Pancreas (tissue), 10 donors: ENCODE data around the gene ITCH. TPM values are rescaled to one million over a fixed set of nuclear protein-coding genes. Genes with fewer than 3 reads are reported as not detected.

ENCODE experiments used
- ATAC-seq, 4 donors: fragments of 200-7000 bp; cut with Tn5 transposase; one replicate each; pipeline versions ENCODE4 v1.8.0 to v1.9.1; 2020; ENCODE audit warnings: mild to moderate bottlenecking in 4 of 4, moderate library complexity in 4 of 4
- DNase-seq, 6 donors: peaks; one replicate each; pipeline ENCODE4 v3.0.0-alpha.2; 2020
- FAIRE-seq: peaks from 2 replicates; lab custom pipeline; 2012; peaks lifted over from hg19 to GRCh38; lab: Jason Lieb, UNC
- H3K27ac ChIP-seq, 4 donors: fragments of 200-600 bp; sonication (generic); 1 replicate in 3 of 4; 2 replicates in 1 of 4; pipeline versions ENCODE4 v1.5.0 to v1.8.0; 2020
- H3K27me3 ChIP-seq, 4 donors: fragments of 200-600 bp; one replicate each; pipeline ENCODE4 v1.8.0; 2021
- H3K36me3 ChIP-seq, 3 donors: fragments of 200-600 bp; sonication (generic) in 1 of 3; one replicate each; pipeline versions ENCODE4 v1.5.0 to v1.8.0; 2020 to 2021
- H3K4me1 ChIP-seq, 3 donors: fragments of 200-600 bp; one replicate each; pipeline ENCODE4 v1.8.0; 2021
- H3K4me3 ChIP-seq, 4 donors: fragments of 200-600 bp; sonication (generic) in 2 of 4; one replicate each; pipeline versions ENCODE4 v1.5.0 to v1.8.0; 2020 to 2021
- H3K9me3 ChIP-seq, 4 donors: fragments of 200-600 bp; one replicate each; pipeline ENCODE4 v1.8.0; 2021
- CTCF ChIP-seq, 4 donors: fragments of 200-600 bp; sonication (generic) in 3 of 4; IDR thresholded peaks; one replicate each; pipeline versions ENCODE4 v1.5.0 to v1.8.0; 2021; ENCODE audit warnings: antibody characterized with exemption in 4 of 4
- WGBS, 2 donors: extraction: QIAGEN DNeasy Blood & Tissue Kit; methylation state at CpG; one replicate each; pipeline ENCODE4 v1.1.7; 2013; 5-methylcytosine and 5-hydroxymethylcytosine counted together
- intact Hi-C, 3 donors: fragments of 100-400 bp; cut with DNase I; formaldehyde crosslinking; loops; one replicate each; pipeline versions ENCODE4 v1.11.1 to v1.14.2; 2022
- polyA plus RNA-seq, 2 donors: library from polyadenylated mRNA; stranded (reverse); fragments of 200-250 nt; gene quantifications; one replicate each; pipeline ENCODE4 v1.2.3, GENCODE V29; 2013
- total RNA-seq, 6 donors: library from RNA; stranded (reverse); fragmentation: NEBNext Ultra II Directional in 4 of 6; extraction: Animal tissue kit (Norgen Biotek cat#: 25700) in 4 of 6; gene quantifications; one replicate each; pipeline versions ENCODE4 v1.2.1 to v1.2.4, GENCODE V29; 2021 to 2023
- donor health status: healthy with polysubstance abuse.
- donor health status: DM: no; HTN: no; CAD: no; lungs with moderate emphysema.
- donor health status: DM: no; HTN: no; CAD: no.
- donor health status: control.
- donor health status: control.
- donor health status: Bipolar disorder and iron deficiency.
- donor health status: DM: yes; HTN: yes; CAD: no.
- donor health status: DM: no; HTN: no; CAD: no.
- donor health status: DM: no; HTN: no; CAD: no.
- donor health status: DM: yes; HTN: yes; CAD: no.

Gene ITCH
- total and polyA plus RNA-seq, 8 donors: 5.7 to 37.0 (median 20.5) TPM

GRCh38 chr20:34331838-34332237, 31.2 kb upstream of the ITCH start:
- no peak for DNase-seq
- TF ChIP-seq CTCF (IDR thresholded peaks at IDR 0.05): no peak
- intact Hi-C loops: no loop called here
- Histone ChIP-seq H3K4me3 (no peak overlapping the region), H3K4me1 (no peaks in the 10 kb centered on the region), H3K27me3 (no peaks in the 10 kb centered on the region), H3K27ac (no peak overlapping the region), H3K9me3 (no peaks in the 10 kb centered on the region), H3K36me3 (no peaks in the 10 kb centered on the region)
- WGBS, 2 donors: 85 to 89% methylated on average over 7 of the region's 7 CpGs
- ATAC-seq: no peak
- no peak for FAIRE-seq

GRCh38 chr20:34332262-34332920, 30.7 kb upstream of the ITCH start:
- FAIRE-seq (no peak), ATAC-seq (no peak), DNase-seq (no peak)
- 90 to 92% methylated on average over 19 of the region's 19 CpGs for WGBS, 2 donors
- Histone ChIP-seq H3K4me3 (no peak overlapping the region), H3K27ac (no peak overlapping the region), H3K36me3 (no peaks in the 10 kb centered on the region), H3K4me1 (no peaks in the 10 kb centered on the region), H3K9me3 (no peaks in the 10 kb centered on the region), H3K27me3 (no peaks in the 10 kb centered on the region)
- intact Hi-C loops: no loop called here
- no peak for TF ChIP-seq CTCF (IDR thresholded peaks at IDR 0.05)

GRCh38 chr20:34333786-34334185, 29.3 kb upstream of the ITCH start:
- Histone ChIP-seq H3K27ac (no peak overlapping the region), H3K4me3 (no peak overlapping the region), H3K9me3 (no peaks in the 10 kb centered on the region), H3K27me3 (no peaks in the 10 kb centered on the region), H3K4me1 (no peaks in the 10 kb centered on the region), H3K36me3 (no peaks in the 10 kb centered on the region)
- DNase-seq (no peak), ATAC-seq (no peak), FAIRE-seq (no peak)
- TF ChIP-seq CTCF (IDR thresholded peaks at IDR 0.05): no peak
- intact Hi-C loops: no loop called here
- 91 to 96% methylated on average over 4 of the region's 4 CpGs for WGBS, 2 donors

GRCh38 chr20:34334654-34335407, 28.2 kb upstream of the ITCH start:
- intact Hi-C loops: no loop called here
- DNase-seq (peak in 1 of 6 donors; percentile 24), ATAC-seq (no peak), FAIRE-seq (no peak)
- Histone ChIP-seq H3K4me3 (no peak overlapping the region), H3K9me3 (no peaks in the 10 kb centered on the region), H3K27me3 (no peaks in the 10 kb centered on the region), H3K36me3 (no peaks in the 10 kb centered on the region), H3K4me1 (no peaks in the 10 kb centered on the region), H3K27ac (no peak overlapping the region)
- TF ChIP-seq CTCF (IDR thresholded peaks at IDR 0.05): no peak
- 82% methylated on average over 5 of the region's 5 CpGs for WGBS, 2 donors

GRCh38 chr20:34337544-34337943, 25.5 kb upstream of the ITCH start:
- DNase-seq (no peak), ATAC-seq (no peak), FAIRE-seq (no peak)
- no peak for TF ChIP-seq CTCF (IDR thresholded peaks at IDR 0.05)
- 20 to 24% methylated on average over 1 of the region's 1 CpG for WGBS, 2 donors
- H3K27ac ChIP-seq: no peak overlapping the region
- H3K9me3 ChIP-seq: no peaks in the 10 kb centered on the region
- no peaks in the 10 kb centered on the region for H3K27me3 ChIP-seq
- intact Hi-C loops: no loop called here
- H3K4me1 ChIP-seq: no peaks in the 10 kb centered on the region
- H3K4me3 ChIP-seq: no peak overlapping the region
- no peaks in the 10 kb centered on the region for H3K36me3 ChIP-seq
